ENCODE data around the gene RAB33B.
"Not testable (repeated sequence)": the region's sequence is repeated elsewhere in the genome, so short reads cannot be mapped to it uniquely, and the experiment has no call there.

The RAB33B gene

GRCh38 chr4:139461022-139461628 lies 7.2 kb downstream of the RAB33B start:
- Histone ChIP-seq H3K9me3 (ENCODE audit: insufficient read depth, low read length) (no peaks in the 10 kb centered on the region), H3K4me3 (ENCODE audit: low read length) (no peak overlapping the region), H2AFZ (ENCODE audit: low read depth, low read length) (no peak overlapping the region), H4K20me1 (ENCODE audit: insufficient read depth, low read length) (no peaks in the 10 kb centered on the region), H3K27me3 (ENCODE audit: low read depth, low read length) (no peaks in the 10 kb centered on the region), H3K27ac (ENCODE audit: low read length) (no peak overlapping the region), H3K9ac (ENCODE audit: low read length) (no peak overlapping the region), H3K4me2 (ENCODE audit: low read length) (no peak overlapping the region), H3K4me1 (ENCODE audit: low read length) (peaks cover 7% of the 10 kb centered on the region), H3K36me3 (replicated peaks; ENCODE audit: low read depth, low read length) (no peaks in the 10 kb centered on the region), H3K79me2 (ENCODE audit: low read length) (peaks cover 7% of the 10 kb centered on the region; the same call in 1 of the 2 replicates)
- TF ChIP-seq EZH2phosphoT487 (IDR thresholded peaks at IDR 0.05; ENCODE audit: low read depth) (no peak), CTCF (IDR thresholded peaks at IDR 0.05; ENCODE audit: low read depth, low read length) (no peak)

DNA sequence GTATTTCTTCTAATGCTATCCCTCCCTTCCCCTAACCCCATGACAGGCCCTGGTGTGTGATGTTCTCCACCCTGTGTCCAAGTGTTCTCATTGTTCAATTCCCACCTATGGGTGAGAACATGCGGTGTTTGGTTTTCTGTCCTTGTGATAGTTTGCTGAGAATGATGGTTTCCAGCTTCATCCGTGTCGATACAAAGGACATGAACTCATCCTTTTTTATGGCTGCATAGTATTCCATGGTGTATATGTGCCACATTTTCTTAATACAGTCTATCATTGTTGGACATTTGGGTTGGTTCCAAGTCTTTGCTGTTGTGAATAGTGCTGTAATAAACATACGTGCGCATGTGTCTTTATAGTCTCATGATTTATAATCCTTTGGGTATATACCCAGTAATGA lies 10.6 kb downstream of the RAB33B start:
- not testable (repeated sequence) for H3K27ac ChIP-seq (ENCODE audit: low read length); H3K4me3 ChIP-seq (ENCODE audit: low read length); H2AFZ ChIP-seq (ENCODE audit: low read depth, low read length); H3K9ac ChIP-seq (ENCODE audit: low read length); H3K4me1 ChIP-seq (ENCODE audit: low read length); H3K79me2 ChIP-seq (ENCODE audit: low read length); H3K4me2 ChIP-seq (ENCODE audit: low read length); H3K27me3 ChIP-seq (ENCODE audit: low read depth, low read length); H4K20me1 ChIP-seq (ENCODE audit: insufficient read depth, low read length); H3K36me3 ChIP-seq (replicated peaks; ENCODE audit: low read depth, low read length); H3K9me3 ChIP-seq (ENCODE audit: insufficient read depth, low read length)

- no peak overlapping the region for H3K9ac ChIP-seq (ENCODE audit: low read length)
- H3K27me3 ChIP-seq (ENCODE audit: low read depth, low read length) = no peaks in the 10 kb centered on the region
- no peaks in the 10 kb centered on the region for H4K20me1 ChIP-seq (ENCODE audit: insufficient read depth, low read length)
- peaks cover 7% of the 10 kb centered on the region for H3K4me1 ChIP-seq (ENCODE audit: low read length)
- 0 out of 2 replicates have a peak, but pooled peaks cover 3% of the 10 kb centered on the region for H3K9me3 ChIP-seq (ENCODE audit: insufficient read depth, low read length)
- TF ChIP-seq EZH2phosphoT487 (IDR thresholded peaks at IDR 0.05; ENCODE audit: low read depth) (no peak), CTCF (IDR thresholded peaks at IDR 0.05; ENCODE audit: low read depth, low read length) (no peak)
- no peak overlapping the region for H3K27ac ChIP-seq (ENCODE audit: low read length)
- no peak overlapping the region for H3K4me2 ChIP-seq (ENCODE audit: low read length)
- no peak overlapping the region for H3K4me3 ChIP-seq (ENCODE audit: low read length)
- H3K36me3 ChIP-seq (replicated peaks; ENCODE audit: low read depth, low read length) = no peaks in the 10 kb centered on the region
- H2AFZ ChIP-seq (ENCODE audit: low read depth, low read length) = no peak overlapping the region
- H3K79me2 ChIP-seq (ENCODE audit: low read length) = 0 out of 2 replicates have a peak, but pooled peaks cover 3% of the 10 kb centered on the region
These were observed 12.0 kb downstream of the RAB33B start for GRCh38 chr4:139465922-139466321.

DNA sequence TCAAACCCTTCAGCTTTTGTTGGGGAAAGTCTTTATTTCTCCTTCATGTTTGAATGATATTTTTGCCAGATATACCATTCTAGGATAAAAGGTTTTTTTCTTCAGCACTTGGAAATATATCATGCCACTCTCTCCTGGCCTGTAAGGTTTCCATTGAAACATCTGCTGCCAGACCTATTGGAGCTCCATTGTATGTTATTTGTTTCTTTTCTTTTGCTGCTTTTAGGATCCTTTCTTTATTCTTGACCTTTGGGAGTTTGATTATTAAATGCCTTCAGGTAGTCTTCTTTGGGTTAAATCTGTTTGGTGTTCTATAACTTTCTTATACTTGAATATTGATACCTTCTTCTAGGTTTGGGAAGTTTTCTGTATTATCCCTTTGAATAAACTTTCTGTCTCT lies 14.8 kb downstream of the RAB33B start:
- peaks cover 18% of the 10 kb centered on the region for H3K36me3 ChIP-seq (replicated peaks; ENCODE audit: low read depth, low read length)
- not testable (repeated sequence) for H3K4me3 ChIP-seq (ENCODE audit: low read length); H3K9ac ChIP-seq (ENCODE audit: low read length); H2AFZ ChIP-seq (ENCODE audit: low read depth, low read length); H3K4me2 ChIP-seq (ENCODE audit: low read length); H3K27me3 ChIP-seq (ENCODE audit: low read depth, low read length); H3K27ac ChIP-seq (ENCODE audit: low read length); H3K79me2 ChIP-seq (ENCODE audit: low read length); H4K20me1 ChIP-seq (ENCODE audit: insufficient read depth, low read length); H3K9me3 ChIP-seq (ENCODE audit: insufficient read depth, low read length)
- H3K4me1 ChIP-seq (ENCODE audit: low read length) = peaks cover 18% of the 10 kb centered on the region

DNA sequence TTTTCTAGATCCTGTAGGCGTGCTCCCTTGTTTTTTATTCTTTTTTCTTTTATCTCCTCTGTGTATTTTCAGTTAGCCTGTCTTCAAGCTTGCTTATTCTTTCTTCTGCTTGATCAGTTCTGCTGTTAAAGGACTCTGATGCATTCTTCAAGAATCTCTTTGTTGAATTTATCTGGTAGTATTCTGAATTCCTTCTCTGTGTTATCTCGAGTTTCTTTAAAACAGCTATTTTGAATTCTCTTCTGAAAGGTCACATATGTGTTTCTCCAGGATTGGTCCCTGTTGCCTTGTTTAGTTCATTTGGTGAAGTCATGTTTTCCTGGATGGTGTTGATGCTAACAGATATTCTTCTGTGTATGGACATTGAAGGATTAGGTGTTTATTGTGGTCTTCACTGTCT lies 15.3 kb downstream of the RAB33B start:
- H4K20me1 ChIP-seq (ENCODE audit: insufficient read depth, low read length) = no peaks in the 10 kb centered on the region
- H3K9ac ChIP-seq (ENCODE audit: low read length) = no peak overlapping the region
- no peak for TF ChIP-seq CTCF (IDR thresholded peaks at IDR 0.05; ENCODE audit: low read depth, low read length)
- TF ChIP-seq EZH2phosphoT487 (IDR thresholded peaks at IDR 0.05; ENCODE audit: low read depth) = no peak
- H3K4me1 ChIP-seq (ENCODE audit: low read length) = peaks cover 18% of the 10 kb centered on the region
- 0 out of 2 replicates have a peak, but pooled peaks cover 3% of the 10 kb centered on the region for H3K79me2 ChIP-seq (ENCODE audit: low read length)
- H3K27me3 ChIP-seq (ENCODE audit: low read depth, low read length) = no peaks in the 10 kb centered on the region
- H3K4me3 ChIP-seq (ENCODE audit: low read length) = no peak overlapping the region
- H3K9me3 ChIP-seq (ENCODE audit: insufficient read depth, low read length) = 0 out of 2 replicates have a peak, but pooled peaks cover 7% of the 10 kb centered on the region
- H3K4me2 ChIP-seq (ENCODE audit: low read length) = no peak overlapping the region
- H3K36me3 ChIP-seq (replicated peaks; ENCODE audit: low read depth, low read length) = peaks cover 18% of the 10 kb centered on the region
- H3K27ac ChIP-seq (ENCODE audit: low read length) = no peak overlapping the region
- H2AFZ ChIP-seq (ENCODE audit: low read depth, low read length) = no peak overlapping the region

Measured in OCI-LY3 (cell line).